AG04450 (cell line): ENCODE data around the gene ATP6V1G2. TPM values are rescaled to one million over a fixed set of nuclear protein-coding genes. Genes with fewer than 3 reads are reported as not detected.
A peak's percentile ranks its signal among the peaks of the same experiment; 100 is the strongest.
"Not testable (repeated sequence)": the region's sequence is repeated elsewhere in the genome, so short reads cannot be mapped to it uniquely, and the experiment has no call there.

Source experiments
- CTCF ChIA-PET: fragments of 300-600, 350-600 bp; formaldehyde crosslinking; extraction: SDS; loops from one replicate; lab custom pipeline; 2022; ENCODE audit warnings: antibody characterized with exemption, inconsistent platforms; lab: Charles Lee
- POLR2A ChIA-PET: fragments of 350-600 bp; formaldehyde crosslinking; extraction: SDS; loops from one replicate; lab custom pipeline; 2021; ENCODE audit warnings: antibody characterized with exemption, inconsistent platforms; lab: Yijun Ruan, JAX
- DNase-seq: peaks from one replicate; pipeline ENCODE4 v3.0.0-alpha.2; 2011; ENCODE audit warnings: low read depth, low spot score
- H3K27ac ChIP-seq: one replicate; pipeline ENCODE4 v1.5.1; 2012; ENCODE audit warnings: low read depth, low read length, control low read depth
- H3K27me3 ChIP-seq: one replicate; pipeline ENCODE4 v1.6.0; 2012; ENCODE audit warnings: low read length; ENCODE audit not compliant: control insufficient read depth, insufficient read depth
- H3K4me3 ChIP-seq: 2 replicates; pipeline ENCODE4 v1.5.1; 2011; ENCODE audit warnings: mild to moderate bottlenecking, low read depth, low read length, control low read depth
- H3K9me3 ChIP-seq: 2 replicates; pipeline ENCODE4 v1.5.1; 2012; ENCODE audit warnings: low read length; ENCODE audit not compliant: control insufficient read depth, insufficient read depth
- CTCF ChIP-seq: IDR thresholded peaks from 2 replicates; pipeline ENCODE4 v1.5.1; 2011; ENCODE audit warnings: low read depth, low read length, control low read depth, inconsistent platforms
- polyA plus RNA-seq: library from polyadenylated mRNA; depleted of rRNA; stranded (reverse); fragments of >200 nt; gene quantifications from 2 replicates; pipeline ENCODE4 v1.2.3, GENCODE V29; 2011

The ATP6V1G2 gene
- polyA plus RNA-seq, 1 experiment: 14.6 TPM

GRCh38 chr6:31551371-31551770, 5.0 kb upstream of the ATP6V1G2 start:
- H3K4me3 ChIP-seq, DNase-seq, H3K27me3 ChIP-seq, POLR2A ChIA-PET, H3K9me3 ChIP-seq, H3K27ac ChIP-seq: not testable (repeated sequence)
- CTCF ChIA-PET: interaction anchor here (0.6 to 14.1 kb wide), 11 partner anchors 12 to 1239 kb away, joined by 3 to 388 read pairs (median 3); partner anchors contain the start of gene NCR3
- TF ChIP-seq CTCF: peak; percentile 36; the same call in 1 of the 2 replicates

GRCh38 chr6:31548544-31548873, 2.1 kb upstream of the ATP6V1G2 start:
- ChIA-PET CTCF (interaction anchor here (1.0 to 14.1 kb wide), 3 partner anchors 33 to 56 kb away, joined by 3 to 388 read pairs (median 31); partner anchors contain the start of genes LTB and NCR3), POLR2A (no interaction called here)
- H3K27me3 ChIP-seq: no peaks in the 10 kb centered on the region
- H3K9me3 ChIP-seq: peaks cover 3% of the 10 kb centered on the region; the same call in 1 of the 2 replicates
- TF ChIP-seq CTCF: no peak
- H3K4me3 ChIP-seq: peak overlapping the region; percentile 60
- DNase-seq: no peak
- H3K27ac ChIP-seq: no peak overlapping the region

- CTCF ChIA-PET: interaction anchor here (1.0 to 14.1 kb wide), 4 partner anchors 34 to 62 kb away, joined by 3 to 388 read pairs (median 21); partner anchors contain the start of genes LTB and NCR3
- TF ChIP-seq CTCF: no peak
- no peak for DNase-seq
- Histone ChIP-seq H3K27ac (peak overlapping the region; percentile 52), H3K9me3 (peaks cover 3% of the 10 kb centered on the region; the same call in 1 of the 2 replicates), H3K4me3 (peak overlapping the region; percentile 60), H3K27me3 (no peaks in the 10 kb centered on the region)
- POLR2A ChIA-PET: interaction anchor here (0.6 to 2.7 kb wide), 3 partner anchors 41 to 795 kb away, joined by 4 to 17 read pairs (median 6); no protein-coding TSS in a partner anchor
These were observed 1.5 kb upstream of the ATP6V1G2 start for GRCh38 chr6:31547727-31548543.

GRCh38 chr6:31546958-31547726, 734 bp upstream of the ATP6V1G2 start, which contains the start of gene NFKBIL1:
TSS of gene NFKBIL1 (plus strand) at chr6:31547608. CDS start at chr6:31547695, 87 bp downstream.
- peaks cover 3% of the 10 kb centered on the region; the same call in 1 of the 2 replicates for H3K9me3 ChIP-seq
- TF ChIP-seq CTCF: no peak
- H3K27me3 ChIP-seq: no peaks in the 10 kb centered on the region
- ChIA-PET CTCF (interaction anchor here (0.6 to 14.1 kb wide), 8 partner anchors 16 to 118 kb away, joined by 3 to 388 read pairs (median 6); partner anchors contain the start of genes GPANK1, LTB and NCR3), POLR2A (interaction anchor here (0.5 to 2.7 kb wide), 6 partner anchors 21 to 795 kb away, joined by 3 to 17 read pairs (median 5); partner anchors contain the start of gene HSPA1B)
- peak; percentile 94 for DNase-seq
- H3K27ac ChIP-seq: peak within 1 kb of the TSS; percentile 52
- peak within 1 kb of the TSS; percentile 75 for H3K4me3 ChIP-seq
